Stimulated activated CD8-positive, alpha-beta memory T cell treated with anti-CD3 and anti-CD28 coated beads, Interleukin-15, amount 100 ng/mL, for 24 hours (primary cell): Measurements from ENCODE around the gene VWA3B.
"Not testable (repeated sequence)": the region's sequence is repeated elsewhere in the genome, so short reads cannot be mapped to it uniquely, and the experiment has no call there.

ENCODE experiments used
- DNase-seq: peaks from one replicate; pipeline ENCODE4 v3.0.0-alpha.2; 2020; ENCODE audit warnings: low read depth

The VWA3B gene

DNA sequence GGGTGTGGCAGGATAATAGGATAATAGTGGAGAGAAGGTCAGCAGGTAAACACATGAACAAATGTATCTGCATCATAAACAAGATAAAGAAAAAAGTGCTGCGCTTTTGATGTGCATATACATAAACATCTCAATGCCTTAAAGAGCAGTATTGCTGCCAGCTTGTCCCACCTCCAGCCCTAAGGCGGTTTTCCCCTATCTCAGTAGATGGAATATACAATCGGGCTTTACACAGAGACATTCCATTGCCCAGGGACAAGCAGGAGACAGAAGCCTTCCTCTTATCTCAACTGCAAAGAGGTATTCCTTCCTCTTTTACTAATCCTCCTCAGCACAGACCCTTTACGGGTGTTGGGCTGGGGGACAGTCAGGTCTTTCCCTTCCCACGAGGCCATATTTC, 43.1 kb downstream of the VWA3B start:
- DNase-seq: not testable (repeated sequence)

DNA sequence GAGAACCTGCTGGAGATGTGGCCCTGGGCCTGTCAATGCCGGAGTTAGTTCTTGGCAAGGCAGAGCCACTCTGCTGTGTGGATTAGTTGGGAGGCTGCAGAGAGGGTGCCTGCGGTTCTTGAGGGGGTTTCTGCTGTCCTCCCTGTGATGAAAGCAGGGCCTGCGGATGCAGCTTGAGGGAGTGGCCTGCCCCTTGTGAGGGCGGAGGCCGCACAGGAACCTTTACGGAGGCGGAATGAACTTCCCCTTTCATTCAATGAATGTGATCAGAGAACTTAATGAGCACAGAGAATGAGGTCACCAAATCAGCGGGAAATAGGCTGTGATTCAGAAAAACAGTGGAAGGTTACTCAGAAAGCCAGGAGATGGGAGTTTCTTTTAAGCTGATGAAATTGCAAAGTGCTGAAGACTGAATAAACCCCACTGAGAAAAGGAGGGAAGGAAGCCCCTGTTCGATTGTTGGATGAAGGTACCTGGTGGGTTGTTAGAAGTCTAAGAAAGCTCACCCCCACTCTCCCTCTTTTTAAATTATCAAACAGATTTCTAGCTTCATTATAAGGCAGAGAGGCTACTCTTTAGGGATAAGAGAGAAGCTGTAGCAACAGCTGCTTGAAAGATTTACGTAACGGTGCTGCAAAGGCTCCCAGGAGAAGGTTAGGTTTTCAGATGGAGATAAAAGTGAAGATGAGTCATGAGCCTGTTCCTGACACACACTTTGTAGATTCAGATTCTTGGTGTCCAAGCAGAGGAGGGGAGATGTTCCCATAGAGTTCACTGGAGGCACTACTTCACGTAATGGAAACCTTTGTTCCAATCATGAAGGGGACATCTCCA, 47.4 kb downstream of the VWA3B start:
- DNase-seq: no peak

DNA sequence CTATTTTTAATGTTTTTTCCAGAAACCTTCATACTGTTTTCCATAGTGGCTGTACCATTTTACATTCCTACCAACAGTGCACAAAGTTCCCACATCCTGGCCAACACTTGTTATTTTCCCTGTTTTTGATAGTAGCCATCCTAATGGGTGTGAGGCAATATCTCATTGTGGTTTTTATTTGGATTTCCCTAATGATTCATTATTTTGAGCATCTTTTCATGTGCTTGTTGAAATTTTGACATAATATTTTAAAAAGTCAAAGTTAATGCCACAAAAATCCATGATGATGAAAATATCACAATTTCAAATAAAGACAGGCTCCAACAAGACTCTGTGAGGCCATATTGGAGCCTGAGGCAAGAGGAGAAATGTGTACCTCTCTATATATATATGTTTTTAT, 50.2 kb downstream of the VWA3B start:
- no peak for DNase-seq

DNA sequence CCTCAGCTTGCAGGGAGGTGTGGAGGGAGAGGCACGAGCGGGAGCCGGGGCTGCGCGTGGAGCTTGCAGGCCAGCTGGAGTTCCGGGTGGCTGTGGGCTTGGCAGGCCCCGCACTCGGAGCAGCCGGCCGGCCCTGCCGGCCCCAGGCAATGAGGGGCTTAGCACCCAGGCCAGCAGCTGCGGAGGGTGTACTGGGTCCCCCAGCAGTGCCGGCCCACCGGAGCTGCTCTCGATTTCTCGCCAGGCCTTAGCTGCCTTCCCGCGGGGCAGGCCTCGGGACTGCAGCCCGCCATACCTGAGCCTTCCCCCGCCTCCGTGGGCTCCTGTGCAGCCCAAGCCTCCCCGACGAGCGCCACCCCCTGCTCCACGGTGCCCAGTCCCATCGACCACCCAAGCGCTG, 52.0 kb downstream of the VWA3B start:
- DNase-seq: not testable (repeated sequence)

GRCh38 chr2:98140210-98140609, 53.2 kb downstream of the VWA3B start:
- DNase-seq: no peak

GRCh38 chr2:98142106-98142791, 55.3 kb downstream of the VWA3B start:
- DNase-seq: no peak

- DNase-seq: no peak
These were observed 58.1 kb downstream of the VWA3B start for GRCh38 chr2:98145070-98145469.

DNA sequence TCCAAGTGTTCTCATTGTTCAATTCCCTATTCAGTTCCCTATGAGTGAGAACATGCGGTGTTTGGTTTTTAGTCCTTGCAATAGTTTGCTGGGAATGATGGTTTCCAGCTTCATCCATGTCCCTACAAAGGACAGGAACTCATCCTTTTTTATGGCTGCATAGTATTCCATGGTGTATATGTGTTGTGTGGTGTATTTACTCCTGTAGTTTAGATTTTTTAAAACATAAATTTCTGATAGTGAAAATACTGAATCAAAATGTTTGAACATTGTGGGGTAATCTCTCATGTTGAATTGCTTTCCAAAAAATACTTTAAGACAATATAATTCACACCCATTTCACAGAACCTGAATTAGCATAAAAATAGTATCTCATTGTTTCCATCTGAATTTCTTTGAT, 60.9 kb downstream of the VWA3B start:
- not testable (repeated sequence) for DNase-seq

DNA sequence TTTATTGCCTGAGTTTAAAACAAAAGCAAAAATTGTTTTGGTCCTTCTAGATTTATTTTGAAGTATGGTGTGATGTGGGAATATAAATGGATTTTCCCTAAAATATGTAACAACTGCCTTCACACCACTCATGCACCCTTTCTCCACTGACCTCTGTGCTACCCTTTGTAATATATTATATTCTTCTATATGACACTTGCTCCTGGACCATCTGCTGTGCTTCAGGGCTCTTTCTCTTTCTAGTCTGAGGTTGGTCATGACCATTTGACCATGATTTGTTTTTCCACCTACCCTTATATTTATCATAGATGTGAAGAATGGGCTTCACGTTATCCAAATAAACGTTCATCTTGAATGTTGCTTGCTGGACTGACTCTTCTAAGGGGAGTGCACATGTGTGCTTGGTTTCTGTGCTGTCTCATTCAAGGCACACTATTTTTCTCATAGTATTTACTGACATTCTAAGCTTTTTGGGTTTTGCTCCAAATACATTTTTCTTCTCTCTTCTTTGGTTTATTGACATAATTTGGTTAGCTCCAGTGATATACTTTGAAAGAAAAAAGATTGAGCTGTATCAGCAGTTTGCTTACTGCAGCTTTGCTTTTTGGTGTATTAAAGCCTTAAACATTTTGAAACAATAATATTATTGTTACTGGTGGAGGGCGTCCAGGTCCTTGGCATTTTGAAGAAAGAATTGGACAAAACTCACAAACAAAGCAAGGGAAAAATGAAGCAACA, 61.8 kb downstream of the VWA3B start:
- no peak for DNase-seq

DNA sequence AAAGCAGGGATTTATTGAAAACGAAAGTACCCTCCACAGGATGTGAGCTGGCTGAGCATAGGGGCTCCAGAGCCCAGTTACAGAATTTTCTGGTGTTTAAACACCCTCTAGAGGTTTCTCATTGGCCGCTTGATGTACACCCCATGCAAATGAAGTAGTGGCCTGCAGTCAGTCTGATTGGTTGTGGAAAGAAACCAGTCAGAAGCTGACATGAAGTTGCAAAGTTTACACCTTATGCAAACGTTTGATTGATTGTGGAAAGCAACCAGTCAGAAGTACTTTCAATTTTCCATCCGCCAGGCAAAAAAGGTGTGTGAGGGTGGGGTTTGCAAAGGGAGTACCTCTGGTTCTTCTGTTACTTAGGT, 62.3 kb downstream of the VWA3B start:
- DNase-seq: no peak

- DNase-seq: no peak
These were observed 66.5 kb downstream of the VWA3B start for GRCh38 chr2:98153481-98153880.

- no peak for DNase-seq
These were observed 68.3 kb downstream of the VWA3B start for GRCh38 chr2:98155291-98155690.

GRCh38 chr2:98155716-98156115, 68.7 kb downstream of the VWA3B start:
- no peak for DNase-seq

- DNase-seq: no peak
These were observed 69.3 kb downstream of the VWA3B start for GRCh38 chr2:98156304-98156703.

- no peak for DNase-seq
These were observed 70.6 kb downstream of the VWA3B start for GRCh38 chr2:98157557-98157956.

GRCh38 chr2:98158305-98158704, 71.3 kb downstream of the VWA3B start:
- no peak for DNase-seq

GRCh38 chr2:98160554-98160953, 73.6 kb downstream of the VWA3B start:
- DNase-seq: no peak

DNA sequence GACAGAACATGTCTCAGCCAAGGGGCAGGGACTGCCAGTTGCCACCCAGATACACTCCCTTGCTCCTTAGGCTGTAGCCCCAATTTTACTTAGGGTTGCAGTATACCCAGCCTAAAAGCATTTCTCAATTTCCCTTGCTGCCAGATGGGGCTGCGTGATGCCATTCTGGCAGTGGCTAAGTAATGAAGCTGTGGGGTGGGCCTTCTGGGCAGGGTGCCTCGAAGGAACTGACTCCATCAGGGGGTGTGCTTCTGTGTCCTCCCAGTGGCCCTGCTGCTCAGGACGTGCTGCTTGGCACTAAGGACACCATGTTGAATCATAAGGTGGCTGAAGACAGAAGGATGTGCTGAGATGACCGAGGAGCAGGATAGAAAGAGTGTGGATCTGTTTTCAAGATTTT, 74.2 kb downstream of the VWA3B start:
- DNase-seq: no peak

GRCh38 chr2:98164256-98164655, 77.3 kb downstream of the VWA3B start:
- no peak for DNase-seq

DNA sequence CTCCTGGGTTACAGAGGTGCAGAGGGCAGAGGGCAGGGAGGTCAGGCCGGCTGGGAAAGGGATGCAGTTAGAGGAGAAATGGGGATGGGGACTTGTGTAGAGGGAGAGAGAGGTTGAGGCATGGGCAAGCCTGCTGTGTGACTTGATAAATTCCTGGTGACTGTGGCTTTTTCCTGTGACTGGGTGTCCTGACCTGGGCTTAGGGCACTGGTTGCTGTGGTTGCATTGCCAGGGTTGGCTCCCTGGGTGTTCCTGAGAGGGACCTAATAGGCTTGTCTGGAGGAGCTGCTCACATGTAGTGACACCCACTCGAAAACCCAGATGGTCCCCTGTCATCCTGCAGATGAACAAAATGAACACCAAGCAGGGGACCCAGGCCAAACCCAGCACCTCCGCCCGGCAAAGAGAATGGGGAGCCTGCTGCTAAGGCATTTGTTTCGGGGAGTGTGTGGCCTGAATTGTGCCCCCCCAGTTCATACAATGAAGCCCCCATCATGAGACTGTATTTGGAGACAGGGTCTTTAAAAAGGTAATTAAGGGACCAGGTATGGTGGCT, 78.6 kb downstream of the VWA3B start:
- DNase-seq: no peak

DNA sequence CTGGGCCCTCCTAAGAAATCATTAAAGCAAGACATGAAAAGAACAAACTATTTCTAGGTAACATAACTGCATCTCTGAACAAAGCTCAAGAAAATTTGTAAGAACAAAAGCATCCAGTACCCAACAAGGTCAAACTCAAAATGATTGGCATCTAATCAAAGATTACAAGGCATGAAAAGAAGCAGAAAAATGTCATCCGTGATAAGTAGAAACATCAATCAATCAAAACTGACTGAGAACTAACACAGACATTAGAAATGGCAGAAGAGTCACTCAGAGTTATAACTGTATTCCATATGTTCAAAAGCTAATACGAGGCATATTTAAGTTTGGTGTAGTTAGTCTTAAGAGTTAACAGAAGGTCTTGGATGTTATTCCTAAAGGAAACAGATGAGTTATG, 80.9 kb downstream of the VWA3B start:
- DNase-seq: no peak

GRCh38 chr2:98170076-98170475, 83.1 kb downstream of the VWA3B start:
- DNase-seq: no peak
